Measurements from ENCODE around the gene MMP20. TPM values are rescaled to one million over a fixed set of nuclear protein-coding genes. Genes with fewer than 3 reads are reported as not detected.

The MMP20 gene
- polyA plus RNA-seq, 1 donor (not counting 4 experiments of a cell fraction or from before 2014, with no cell fraction given) = not detected

- H3K36me3 ChIP-seq (ENCODE audit: control insufficient read depth in 2 of 2, extremely low read depth in 1 of 2, insufficient read depth in 2 of 2, low read length in 2 of 2) = no peaks in the 10 kb centered on the region
- no peaks in the 10 kb centered on the region for H3K9me3 ChIP-seq (ENCODE audit: control insufficient read depth, low read depth, low read length)
- H3K27ac ChIP-seq (ENCODE audit: control insufficient read depth, insufficient read depth, low read length) = peak overlapping the region; percentile 6
- H3K27me3 ChIP-seq (ENCODE audit: control insufficient read depth, extremely low read depth, insufficient read depth, low read length) = no peaks in the 10 kb centered on the region
- H3K4me2 ChIP-seq (ENCODE audit: control insufficient read depth, extremely low read depth, insufficient read depth, low read depth, low read length) = no peak overlapping the region
- TF ChIP-seq EZH2 (IDR thresholded peaks at IDR 0.05; ENCODE audit: low read length) (no peak), CTCF (optimal IDR thresholded peaks at IDR 0.05 in 1 of 3, IDR thresholded peaks at IDR 0.05 in 1 of 3, conservative IDR thresholded peaks at IDR 0.05 in 1 of 3; ENCODE audit: extremely low read depth in 1 of 3, insufficient read depth in 2 of 3, low read length in 3 of 3) (no peak)
- DNase-seq (ENCODE audit: low read depth, low spot score) = peak; percentile 30
- H4K20me1 ChIP-seq (ENCODE audit: control insufficient read depth, extremely low read depth, insufficient read depth, low read length) = no peaks in the 10 kb centered on the region
- FAIRE-seq = peak; percentile 69
- H3K4me3 ChIP-seq (ENCODE audit: control insufficient read depth in 2 of 3, extremely low read depth in 1 of 3, insufficient read depth in 2 of 3, low read depth in 1 of 3, low read length in 3 of 3) = no peak overlapping the region
- H3K9me1 ChIP-seq (ENCODE audit: control insufficient read depth, extremely low read depth, insufficient read depth, low read length) = no peaks in the 10 kb centered on the region
- H3K79me2 ChIP-seq (ENCODE audit: control insufficient read depth, insufficient read depth, low read length) = no peaks in the 10 kb centered on the region
- H3K9ac ChIP-seq (ENCODE audit: control insufficient read depth, extremely low read depth, insufficient read depth, low read length) = no peak overlapping the region
- dilution Hi-C loops (cut with MboI; ENCODE audit: extremely low pct_ligation_motif_present, low sequenced_read_pairs) = no loop called here
- peaks cover 22% of the 10 kb centered on the region for H3K4me1 ChIP-seq (ENCODE audit: control insufficient read depth, extremely low read depth, insufficient read depth, low read length)
- H2AFZ ChIP-seq (ENCODE audit: control insufficient read depth, low read length) = no peak overlapping the region
Observed at GRCh38 chr11:102553835-102554282, 71.3 kb downstream of the MMP20 start.

- no peaks in the 10 kb centered on the region for H3K9me1 ChIP-seq (ENCODE audit: control insufficient read depth, extremely low read depth, insufficient read depth, low read length)
- no peaks in the 10 kb centered on the region for H3K79me2 ChIP-seq (ENCODE audit: control insufficient read depth, insufficient read depth, low read length)
- no peaks in the 10 kb centered on the region for H3K36me3 ChIP-seq (ENCODE audit: control insufficient read depth in 2 of 2, extremely low read depth in 1 of 2, insufficient read depth in 2 of 2, low read length in 2 of 2)
- H3K4me3 ChIP-seq (ENCODE audit: control insufficient read depth in 2 of 3, extremely low read depth in 1 of 3, insufficient read depth in 2 of 3, low read depth in 1 of 3, low read length in 3 of 3) = no peak overlapping the region
- dilution Hi-C loops (cut with MboI; ENCODE audit: extremely low pct_ligation_motif_present, low sequenced_read_pairs) = no loop called here
- H2AFZ ChIP-seq (ENCODE audit: control insufficient read depth, low read length) = peak overlapping the region; percentile 32
- no peaks in the 10 kb centered on the region for H3K27me3 ChIP-seq (ENCODE audit: control insufficient read depth, extremely low read depth, insufficient read depth, low read length)
- H3K9ac ChIP-seq (ENCODE audit: control insufficient read depth, extremely low read depth, insufficient read depth, low read length) = no peak overlapping the region
- FAIRE-seq (peak; percentile 83), DNase-seq (ENCODE audit: low read depth, low spot score) (peak; percentile 60)
- TF ChIP-seq EZH2 (IDR thresholded peaks at IDR 0.05; ENCODE audit: low read length) = no peak
- no peak for TF ChIP-seq CTCF (optimal IDR thresholded peaks at IDR 0.05 in 1 of 3, IDR thresholded peaks at IDR 0.05 in 1 of 3, conservative IDR thresholded peaks at IDR 0.05 in 1 of 3; ENCODE audit: extremely low read depth in 1 of 3, insufficient read depth in 2 of 3, low read length in 3 of 3)
- H3K4me1 ChIP-seq (ENCODE audit: control insufficient read depth, extremely low read depth, insufficient read depth, low read length) = peaks cover 22% of the 10 kb centered on the region
- H3K4me2 ChIP-seq (ENCODE audit: control insufficient read depth, extremely low read depth, insufficient read depth, low read depth, low read length) = peak overlapping the region; percentile 13
- H4K20me1 ChIP-seq (ENCODE audit: control insufficient read depth, extremely low read depth, insufficient read depth, low read length) = no peaks in the 10 kb centered on the region
- no peaks in the 10 kb centered on the region for H3K9me3 ChIP-seq (ENCODE audit: control insufficient read depth, low read depth, low read length)
- H3K27ac ChIP-seq (ENCODE audit: control insufficient read depth, insufficient read depth, low read length) = peak overlapping the region; percentile 53
Observed at GRCh38 chr11:102552447-102553194, 72.5 kb downstream of the MMP20 start.
